Panc1 (cell line): ENCODE measurements around the gene POLR3B.

Source experiments
- CTCF ChIP-seq: fragments of 450-650 bp; IDR thresholded peaks from 2 replicates; pipeline ENCODE4 v1.5.1; 2017; ENCODE audit warnings: mild to moderate bottlenecking
- TCF7L2 ChIP-seq: IDR thresholded peaks from 2 replicates; pipeline ENCODE4 v1.6.1; 2011; ENCODE audit warnings: mild to moderate bottlenecking, low read depth, low read length, inconsistent platforms

DNA sequence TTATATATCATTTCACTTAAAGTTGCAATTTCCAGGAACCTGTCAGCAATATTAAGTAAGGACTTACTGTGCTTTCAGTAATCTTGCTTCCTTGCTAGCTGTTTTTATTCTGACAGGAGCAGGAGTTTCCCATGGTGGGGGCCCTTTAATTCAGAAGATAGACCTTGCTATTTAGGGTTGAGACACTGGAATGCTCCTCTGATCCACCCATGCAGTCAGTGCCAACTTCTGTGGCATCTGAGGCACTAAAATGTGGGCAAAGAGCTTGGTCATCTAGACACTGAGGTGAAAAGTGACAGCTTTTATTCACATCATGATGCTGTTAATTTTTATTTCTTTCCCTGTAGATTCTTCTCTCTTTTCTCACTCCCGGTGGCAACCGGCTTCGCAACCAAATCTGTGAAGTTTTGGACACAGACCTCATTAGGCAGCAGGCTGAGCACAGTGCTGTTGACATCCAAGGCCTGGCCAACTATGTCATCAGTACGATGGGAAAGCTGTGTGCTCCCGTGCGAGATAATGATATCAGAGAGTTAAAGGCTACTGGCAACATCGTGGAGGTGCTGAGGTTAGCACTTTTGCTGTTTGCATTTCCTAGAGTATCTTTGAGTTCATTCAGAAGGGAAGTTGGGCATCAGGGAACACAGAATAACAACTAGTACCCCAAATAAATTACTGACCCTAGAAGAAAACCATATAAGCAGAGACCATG lies 36.3 kb upstream of the POLR3B start:
- TF ChIP-seq CTCF (no peak), TCF7L2 (no peak)
